Erythroblast (primary cell): ENCODE measurements around the gene GNAL.

Source experiments
- DNase-seq, 2 experiments: peaks; one replicate each; lab custom pipeline; 2025; lab: John Stamatoyannopoulos, UW
- GATA1 ChIP-seq: IDR thresholded peaks from 2 replicates; pipeline ENCODE4 v1.6.1; 2011; ENCODE audit warnings: low read depth, mild to moderate bottlenecking, control low read depth, low read length, moderate library complexity
- POLR2A ChIP-seq: IDR thresholded peaks from 2 replicates; pipeline ENCODE4 v1.6.1; 2011; ENCODE audit warnings: mild to moderate bottlenecking, low read length

The GNAL gene

GRCh38 chr18:11721720-11722119 lies 32.7 kb downstream of the GNAL start:
- TF ChIP-seq POLR2A = no peak
- DNase-seq = no peak

GRCh38 chr18:11724781-11725180 lies 35.7 kb downstream of the GNAL start:
- DNase-seq = no peak
- TF ChIP-seq GATA1 (no peak), POLR2A (no peak)

- no peak for TF ChIP-seq POLR2A
- TF ChIP-seq GATA1 = no peak
- DNase-seq = no peak
Measured at GRCh38 chr18:11726556-11726955, 37.5 kb downstream of the GNAL start.

GRCh38 chr18:11728249-11728648 lies 39.2 kb downstream of the GNAL start:
- peak in 1 of 2 experiments; percentile 22 for DNase-seq
- TF ChIP-seq POLR2A (no peak), GATA1 (no peak)

GRCh38 chr18:11729556-11729955 lies 40.5 kb downstream of the GNAL start:
- TF ChIP-seq GATA1 (no peak), POLR2A (no peak)
- no peak for DNase-seq

- DNase-seq = peak; percentile 76 to 87
- TF ChIP-seq POLR2A (no peak), GATA1 (no peak)
Measured at GRCh38 chr18:11733031-11733430, 44.0 kb downstream of the GNAL start.

- TF ChIP-seq GATA1 (no peak), POLR2A (no peak)
- no peak for DNase-seq
Measured at GRCh38 chr18:11736656-11737055, 47.6 kb downstream of the GNAL start.

GRCh38 chr18:11739893-11740292 lies 50.8 kb downstream of the GNAL start:
- TF ChIP-seq POLR2A (no peak), GATA1 (no peak)

GRCh38 chr18:11740461-11740860 lies 51.4 kb downstream of the GNAL start:
- TF ChIP-seq GATA1 (no peak), POLR2A (no peak)
- no peak for DNase-seq

More at GRCh38 chr18:11739893-11740292, 50.8 kb downstream of the GNAL start:
- DNase-seq = no peak

GRCh38 chr18:11741505-11742145 lies 52.6 kb downstream of the GNAL start:
- peak; percentile 24 to 38 for DNase-seq
- TF ChIP-seq POLR2A = no peak
- TF ChIP-seq GATA1 = no peak

GRCh38 chr18:11745521-11745920 lies 56.5 kb downstream of the GNAL start:
- no peak for TF ChIP-seq POLR2A
- no peak for TF ChIP-seq GATA1
- no peak for DNase-seq

- no peak for DNase-seq
Measured at GRCh38 chr18:11747286-11747685, 58.2 kb downstream of the GNAL start.

GRCh38 chr18:11747731-11748130 lies 58.7 kb downstream of the GNAL start:
- TF ChIP-seq POLR2A = no peak
- TF ChIP-seq GATA1 = no peak
- DNase-seq = no peak

More at GRCh38 chr18:11747286-11747685, 58.2 kb downstream of the GNAL start:
- TF ChIP-seq GATA1 (no peak), POLR2A (no peak)

GRCh38 chr18:11749305-11749704 lies 60.2 kb downstream of the GNAL start:
- TF ChIP-seq POLR2A (no peak), GATA1 (no peak)
- DNase-seq = no peak

GRCh38 chr18:11750171-11750570 lies 61.1 kb downstream of the GNAL start:
- no peak for TF ChIP-seq POLR2A
- no peak for TF ChIP-seq GATA1
- DNase-seq = no peak
